Measurements from ENCODE around the gene PER1. TPM values are rescaled to one million over a fixed set of nuclear protein-coding genes. Genes with fewer than 3 reads are reported as not detected.
A peak's percentile ranks its signal among the peaks of the same experiment; 100 is the strongest.

Gene PER1
- total RNA-seq, 6 donors from 2014 or later, result 112 to 358 (median 288) TPM

DNA sequence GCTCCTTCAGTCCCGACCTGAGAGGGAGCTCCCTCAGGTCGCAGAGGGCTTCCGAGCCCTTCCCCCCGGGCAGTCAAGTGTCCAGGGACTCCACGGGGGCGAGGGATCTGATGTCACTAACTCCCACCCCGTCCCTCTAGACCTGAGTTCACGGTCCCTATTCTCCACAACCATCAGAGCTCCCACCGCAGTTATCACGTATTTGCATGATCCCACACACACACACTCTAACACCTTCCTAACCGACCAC, 3.7 kb upstream of the PER1 start:
- H3K9me3 ChIP-seq, result no peaks in the 10 kb centered on the region
- peak overlapping the region; percentile 63 to 88 (median 80) for H3K4me3 ChIP-seq
- no peak for TF ChIP-seq CTCF (IDR thresholded peaks at IDR 0.05)
- 0 to 1% methylated on average over 2 to 11 of the region's 11 CpGs for WGBS, 2 donors
- peaks cover 9 to 30% (median 10%) of the 10 kb centered on the region in 4 donors for H3K36me3 ChIP-seq
- peak overlapping the region; percentile 98 to 100 (median 99) for H3K27ac ChIP-seq
- H3K27me3 ChIP-seq, result no peaks in the 10 kb centered on the region
- DNase-seq (no peak), ATAC-seq (ENCODE audit: low FRiP score in 2 of 2) (no peak)
- H3K4me1 ChIP-seq, result peaks cover 29 to 56% (median 38%) of the 10 kb centered on the region in 4 donors

GRCh38 chr17:8155231-8155995, 3.2 kb upstream of the PER1 start:
- peak overlapping the region; percentile 63 to 88 (median 80) for H3K4me3 ChIP-seq
- no peak for DNase-seq
- peaks cover 29 to 56% (median 38%) of the 10 kb centered on the region in 4 donors for H3K4me1 ChIP-seq
- WGBS, 2 donors, result 22 to 27% methylated on average over 14 of the region's 14 CpGs
- peaks cover 7 to 32% (median 14%) of the 10 kb centered on the region in 4 donors for H3K36me3 ChIP-seq
- ATAC-seq (ENCODE audit: low FRiP score in 2 of 2), result no peak
- peak overlapping the region; percentile 98 to 100 (median 99) for H3K27ac ChIP-seq
- peak in 1 of 6 experiments; percentile 6 for TF ChIP-seq CTCF (IDR thresholded peaks at IDR 0.05)
- peak in 1 of 2 donors; percentile 13 for TF ChIP-seq POLR2AphosphoS5 (IDR thresholded peaks at IDR 0.05)
- TF ChIP-seq EP300 (IDR thresholded peaks at IDR 0.05), result no peak
- TF ChIP-seq POLR2A (IDR thresholded peaks at IDR 0.05), result peak in 2 of 4 donors; percentile 33 to 62
- no peaks in the 10 kb centered on the region for H3K9me3 ChIP-seq
- H3K27me3 ChIP-seq, result no peaks in the 10 kb centered on the region

DNA sequence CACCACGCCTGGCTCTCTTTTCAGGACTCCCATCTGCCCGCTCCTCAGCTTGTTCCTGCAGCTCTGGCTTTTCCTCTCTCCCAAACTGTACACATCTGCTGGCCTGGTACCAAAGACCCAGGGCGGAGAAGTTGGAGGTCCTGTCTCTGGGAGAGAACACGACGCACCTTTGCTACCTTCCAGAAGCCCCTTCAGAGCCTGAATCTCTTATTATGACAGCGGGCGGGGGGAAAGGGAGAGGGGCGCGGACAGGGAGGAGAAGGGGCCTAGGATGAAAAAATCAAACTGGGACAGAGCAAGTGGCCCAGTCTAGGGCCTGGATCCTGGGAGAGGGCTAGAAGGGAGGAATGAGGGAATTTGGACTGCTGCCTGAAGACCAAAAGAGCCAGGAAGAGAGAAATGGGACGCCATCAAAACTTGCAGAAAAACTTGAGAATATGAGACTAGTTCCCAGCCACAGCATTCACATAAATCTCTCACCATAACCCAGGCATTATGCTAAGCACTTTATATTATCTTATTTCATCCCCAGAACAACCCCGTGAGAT, 2.5 kb upstream of the PER1 start:
- Histone ChIP-seq H3K27me3 (no peaks in the 10 kb centered on the region), H3K27ac (peak overlapping the region; percentile 98 to 100 (median 99)), H3K4me1 (peaks cover 36 to 60% (median 44%) of the 10 kb centered on the region in 4 donors), H3K4me3 (peak overlapping the region; percentile 63 to 88 (median 80)), H3K9me3 (no peaks in the 10 kb centered on the region), H3K36me3 (peaks cover 14 to 34% (median 20%) of the 10 kb centered on the region in 4 donors)
- ATAC-seq (ENCODE audit: low FRiP score in 2 of 2), result no peak
- TF ChIP-seq POLR2A (IDR thresholded peaks at IDR 0.05) (peak in 1 of 4 donors; percentile 1), EP300 (IDR thresholded peaks at IDR 0.05) (no peak), CTCF (IDR thresholded peaks at IDR 0.05) (no peak), POLR2AphosphoS5 (IDR thresholded peaks at IDR 0.05) (no peak)
- 15 to 25% methylated on average over 11 of the region's 11 CpGs for WGBS, 2 donors
- no peak for DNase-seq

- WGBS, 2 donors, result 2% methylated on average over 17 to 22 of the region's 22 CpGs
- TF ChIP-seq EP300 (IDR thresholded peaks at IDR 0.05), result peak; percentile 99 to 100 (median 100)
- TF ChIP-seq POLR2A (IDR thresholded peaks at IDR 0.05), result peak in 3 of 4 donors; percentile 76 to 93 (median 82)
- TF ChIP-seq POLR2AphosphoS5 (IDR thresholded peaks at IDR 0.05), result peak; percentile 100
- peak in 1 of 6 experiments; percentile 16 for TF ChIP-seq CTCF (IDR thresholded peaks at IDR 0.05)
- Histone ChIP-seq H3K9me3 (no peaks in the 10 kb centered on the region), H3K27me3 (no peaks in the 10 kb centered on the region), H3K27ac (peak overlapping the region; percentile 98 to 100 (median 99)), H3K36me3 (peaks cover 20 to 35% (median 22%) of the 10 kb centered on the region in 4 donors), H3K4me3 (peak overlapping the region; percentile 63 to 88 (median 80)), H3K4me1 (peaks cover 36 to 61% (median 44%) of the 10 kb centered on the region in 4 donors)
- DNase-seq (peak; percentile 99), ATAC-seq (ENCODE audit: low FRiP score in 2 of 2) (peak; percentile 64 to 79)
Observed at GRCh38 chr17:8153957-8154607, 1.9 kb upstream of the PER1 start.
